LNCaP clone FGC (cell line): Measurements from ENCODE around the gene CELF2.

ENCODE experiments used
- DNase-seq: peaks from one replicate; pipeline ENCODE4 v3.0.0-alpha.2; 2011; ENCODE audit warnings: low read depth
- H3K4me3 ChIP-seq: 2 replicates; pipeline ENCODE4 v1.5.1; 2011; ENCODE audit warnings: mild to moderate bottlenecking, low read depth, low read length, control low read depth
- TF ChIP-seq, protein P1 (sequence below): IDR thresholded peaks from 2 replicates; pipeline ENCODE4 v1.5.1; 2012; ENCODE audit warnings: mild to moderate bottlenecking; ENCODE audit not compliant: control insufficient read depth, insufficient read depth; ENCODE audit errors: extremely low read depth

Gene CELF2

DNA sequence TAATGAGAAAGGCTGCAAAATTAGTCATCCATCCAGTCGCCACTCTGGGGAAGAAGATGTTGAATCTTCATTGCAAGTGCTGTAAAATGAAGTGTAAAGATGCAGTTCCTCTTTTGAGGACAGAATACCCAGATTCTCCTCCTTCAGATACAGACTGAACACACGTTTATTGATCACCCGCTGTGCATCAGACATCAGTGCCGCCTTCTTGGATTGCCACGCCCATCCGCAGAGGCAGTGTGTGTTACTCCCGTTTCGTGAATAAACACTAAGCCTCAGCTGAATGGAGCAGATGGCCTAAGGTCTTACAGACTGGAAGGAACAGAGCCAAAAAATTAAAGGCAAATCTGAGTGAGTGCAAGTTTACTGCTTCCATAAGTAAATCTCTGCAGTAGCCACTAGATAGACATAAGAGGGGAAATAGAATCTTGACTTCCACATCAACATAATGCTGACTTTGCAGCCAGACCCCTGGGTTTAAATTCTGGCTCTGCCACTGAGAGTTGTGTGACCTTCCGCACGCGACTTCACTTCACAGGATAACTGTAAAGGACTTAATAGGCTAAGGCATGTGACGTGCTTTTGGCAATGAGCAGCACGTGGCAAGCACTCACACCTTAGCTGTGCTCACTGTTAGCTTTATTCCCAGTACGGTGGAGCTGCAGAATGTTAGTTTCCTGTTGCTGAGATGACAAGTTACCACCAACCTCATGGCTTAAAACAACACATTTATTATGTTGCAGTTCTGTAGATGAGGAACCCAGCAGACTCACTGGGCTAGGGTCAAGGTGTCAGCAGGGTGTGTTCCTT is 285.9 kb downstream of the CELF2 start:
- TF ChIP-seq, protein P1, sequence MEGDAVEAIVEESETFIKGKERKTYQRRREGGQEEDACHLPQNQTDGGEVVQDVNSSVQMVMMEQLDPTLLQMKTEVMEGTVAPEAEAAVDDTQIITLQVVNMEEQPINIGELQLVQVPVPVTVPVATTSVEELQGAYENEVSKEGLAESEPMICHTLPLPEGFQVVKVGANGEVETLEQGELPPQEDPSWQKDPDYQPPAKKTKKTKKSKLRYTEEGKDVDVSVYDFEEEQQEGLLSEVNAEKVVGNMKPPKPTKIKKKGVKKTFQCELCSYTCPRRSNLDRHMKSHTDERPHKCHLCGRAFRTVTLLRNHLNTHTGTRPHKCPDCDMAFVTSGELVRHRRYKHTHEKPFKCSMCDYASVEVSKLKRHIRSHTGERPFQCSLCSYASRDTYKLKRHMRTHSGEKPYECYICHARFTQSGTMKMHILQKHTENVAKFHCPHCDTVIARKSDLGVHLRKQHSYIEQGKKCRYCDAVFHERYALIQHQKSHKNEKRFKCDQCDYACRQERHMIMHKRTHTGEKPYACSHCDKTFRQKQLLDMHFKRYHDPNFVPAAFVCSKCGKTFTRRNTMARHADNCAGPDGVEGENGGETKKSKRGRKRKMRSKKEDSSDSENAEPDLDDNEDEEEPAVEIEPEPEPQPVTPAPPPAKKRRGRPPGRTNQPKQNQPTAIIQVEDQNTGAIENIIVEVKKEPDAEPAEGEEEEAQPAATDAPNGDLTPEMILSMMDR: no peak
- no peak for DNase-seq
- H3K4me3 ChIP-seq: no peak overlapping the region

DNA sequence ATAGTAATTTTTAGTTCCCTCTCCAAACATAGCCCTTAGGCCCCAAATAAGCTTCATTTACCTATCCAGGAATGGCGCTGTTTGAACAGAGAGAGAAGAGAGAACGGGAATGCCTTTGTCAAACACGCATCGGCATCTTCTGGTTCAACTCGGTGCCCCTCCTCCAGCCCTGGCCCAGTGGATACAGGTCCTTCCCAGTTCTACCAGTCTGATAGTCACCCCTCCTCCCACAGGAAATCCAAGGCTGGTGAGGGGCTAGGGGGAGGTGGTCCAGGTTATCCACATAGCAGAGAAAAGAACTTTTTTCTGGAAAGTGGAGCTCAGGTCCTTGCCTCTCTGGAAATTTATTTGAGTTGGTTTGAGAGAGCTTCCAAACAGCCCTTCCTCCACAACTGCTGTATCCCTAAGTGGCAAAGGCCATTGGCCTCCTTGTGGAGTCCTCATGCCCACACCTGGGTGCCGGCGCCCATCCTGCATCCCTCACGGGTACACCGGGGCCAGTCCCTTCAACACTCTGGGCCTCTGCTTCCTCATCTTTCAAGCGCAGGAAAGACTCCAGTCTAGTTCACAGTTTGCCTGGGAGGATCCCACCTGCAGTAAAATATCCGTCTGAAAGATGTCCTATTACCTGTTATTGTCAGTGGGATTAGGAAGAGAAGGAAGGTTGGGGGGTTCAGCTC is 287.4 kb downstream of the CELF2 start:
- DNase-seq: no peak
- TF ChIP-seq, protein P1: no peak
- no peak overlapping the region for H3K4me3 ChIP-seq

DNA sequence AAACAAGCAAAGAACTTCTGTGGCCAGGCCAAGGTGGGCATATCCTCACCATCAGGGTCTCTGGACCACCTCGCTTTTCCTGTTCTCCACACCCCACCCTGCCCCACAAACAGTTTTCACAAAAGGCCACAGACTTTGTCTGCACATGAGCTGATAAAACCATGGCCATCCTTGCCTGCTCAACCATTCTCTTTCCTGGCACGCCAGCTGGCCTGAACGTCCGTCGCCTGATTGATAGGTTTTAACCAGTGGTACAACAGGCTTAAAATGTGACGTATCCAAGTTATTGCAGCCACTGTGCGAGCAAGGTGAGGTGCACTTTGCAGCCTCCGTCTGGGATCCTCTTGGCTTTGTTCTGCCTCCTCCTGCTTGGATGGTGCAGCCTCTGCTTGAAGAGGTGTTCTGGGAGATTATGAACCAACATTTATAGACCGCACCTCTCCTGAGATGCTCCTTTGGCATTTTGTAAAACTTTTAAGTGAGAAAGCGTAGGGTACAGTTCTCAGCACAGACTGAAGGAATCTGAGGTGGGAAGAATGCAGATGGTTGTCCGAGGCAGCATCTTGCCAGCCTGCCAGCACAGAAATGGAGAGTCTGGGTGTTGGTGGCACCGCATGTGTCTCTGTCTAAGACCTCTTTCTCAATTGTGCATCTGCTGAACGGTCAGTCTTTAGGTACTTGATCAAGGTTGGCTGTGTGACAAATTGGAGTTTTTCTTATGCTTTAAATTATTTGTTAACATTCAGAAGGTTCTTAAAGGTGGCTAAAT is 288.3 kb downstream of the CELF2 start:
- DNase-seq: no peak
- TF ChIP-seq, protein P1: no peak
- H3K4me3 ChIP-seq: no peak overlapping the region

DNA sequence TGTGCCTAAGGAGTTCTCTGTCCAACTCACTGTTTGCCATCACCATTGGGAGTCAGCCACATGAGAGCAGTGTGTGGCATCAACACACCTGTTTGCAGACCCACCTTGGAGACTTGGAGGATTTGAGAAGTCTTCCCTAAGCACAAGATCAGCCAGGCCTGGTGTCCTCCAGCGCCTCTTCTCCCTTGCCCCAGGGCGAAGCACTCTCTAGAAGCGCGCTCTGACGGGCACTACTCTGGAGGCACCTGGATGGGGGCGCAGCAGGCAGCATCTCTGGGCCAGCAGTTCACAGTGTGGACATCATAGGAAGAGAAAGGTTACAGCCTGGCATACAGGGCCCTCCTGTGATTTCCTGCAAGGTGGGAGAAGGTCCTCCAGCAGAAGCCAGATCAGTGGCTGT is 289.3 kb downstream of the CELF2 start:
- DNase-seq: no peak
- H3K4me3 ChIP-seq: no peak overlapping the region
- TF ChIP-seq, protein P1: no peak

DNA sequence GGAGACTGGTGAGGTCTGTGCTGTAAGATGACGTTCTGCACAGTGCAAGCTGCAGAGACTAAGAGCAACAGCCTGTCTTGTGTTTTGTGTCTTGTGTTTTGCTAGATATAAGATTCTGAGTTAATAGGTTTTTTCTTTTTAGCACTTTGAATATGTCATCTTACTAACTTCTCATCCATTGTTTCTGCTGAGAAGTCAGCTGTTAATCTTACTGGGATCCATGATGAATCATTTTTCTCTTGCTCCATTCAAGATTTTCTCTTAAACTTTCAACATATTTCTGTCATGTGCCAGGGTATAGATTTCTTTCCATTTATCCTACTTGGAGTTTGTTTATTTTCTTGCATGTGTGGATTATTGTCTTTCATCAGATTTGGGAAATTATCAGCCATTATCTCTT is 290.3 kb downstream of the CELF2 start:
- no peak overlapping the region for H3K4me3 ChIP-seq
- TF ChIP-seq, protein P1: no peak

DNA sequence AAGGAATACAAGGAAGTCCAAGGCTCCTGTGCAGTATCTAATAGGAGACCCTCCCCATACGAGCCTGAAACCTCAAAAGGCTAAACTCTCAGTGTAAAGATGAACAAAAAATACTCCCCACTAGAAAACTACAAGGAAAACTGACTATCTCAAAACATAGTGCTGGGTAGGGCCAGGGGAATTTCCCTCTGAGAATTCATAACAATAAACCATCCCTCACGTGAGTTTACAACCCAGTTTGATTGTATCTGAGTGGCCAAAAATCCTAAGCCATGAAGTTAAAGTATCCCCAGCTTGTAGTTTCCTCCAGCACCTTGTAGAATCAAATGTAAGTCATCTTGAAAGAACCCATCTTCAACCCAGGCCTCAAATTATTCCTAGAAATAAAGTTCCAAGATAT is 293.4 kb downstream of the CELF2 start:
- TF ChIP-seq, protein P1: no peak
- DNase-seq: no peak

More for the DNA sequence above, 290.3 kb downstream of the CELF2 start:
- DNase-seq: no peak

More for the DNA sequence above, 293.4 kb downstream of the CELF2 start:
- H3K4me3 ChIP-seq: no peak overlapping the region
